WTC11 (cell line): ENCODE measurements around the gene SYCP1. TPM values are rescaled to one million over a fixed set of nuclear protein-coding genes. Genes with fewer than 3 reads are reported as not detected.
"Not testable (repeated sequence)": the region's sequence is repeated elsewhere in the genome, so short reads cannot be mapped to it uniquely, and the experiment has no call there.

Experiments used
- ATAC-seq: fragments of 200-7000 bp; cut with Tn5 transposase; 2 replicates; pipeline ENCODE4 v1.10.0; 2021; ENCODE audit warnings: mild to moderate bottlenecking, moderate library complexity
- CTCF ChIA-PET: fragments of 300-600 bp; sonication (Branson Sonifier 250); formaldehyde crosslinking; loops from one replicate; lab custom pipeline; 2021; ENCODE audit warnings: antibody characterized with exemption; lab: Charles Lee
- POLR2A ChIA-PET: fragments of 350-600 bp; sonication (Branson Sonifier 250); formaldehyde crosslinking; loops from one replicate; lab custom pipeline; 2021; ENCODE audit warnings: antibody characterized with exemption; lab: Charles Lee
- DNase-seq: peaks from one replicate; pipeline ENCODE4 v3.0.0; 2021; ENCODE audit warnings: low spot score
- H3K27ac Mint-ChIP-seq: 2 replicates; pipeline ENCODE4 v1.8.0; 2021; ENCODE audit warnings: mixed read lengths
- H3K27me3 Mint-ChIP-seq: 2 replicates; pipeline ENCODE4 v1.8.0; 2021; ENCODE audit warnings: low read depth, mild to moderate bottlenecking, moderate library complexity, mixed read lengths
- H3K36me3 Mint-ChIP-seq: 2 replicates; pipeline ENCODE4 v1.8.0; 2021; ENCODE audit warnings: mixed read lengths
- H3K4me1 Mint-ChIP-seq: 2 replicates; pipeline ENCODE4 v1.8.0; 2022; ENCODE audit warnings: mixed read lengths
- H3K4me3 Mint-ChIP-seq: 2 replicates; pipeline ENCODE4 v1.8.0; 2021; ENCODE audit warnings: mild to moderate bottlenecking, moderate library complexity, mixed read lengths
- H3K9me3 Mint-ChIP-seq: 2 replicates; pipeline ENCODE4 v1.8.0; 2021; ENCODE audit warnings: mixed read lengths
- ATF1 ChIP-seq: sonication (generic); formaldehyde crosslinking; IDR thresholded peaks from 2 replicates; pipeline ENCODE4 v1.8.1; 2023; ENCODE audit warnings: mild to moderate bottlenecking, moderate library complexity, missing genetic modification reagents
- EMX1 ChIP-seq: fragments of 250-450 bp; sonication (Bioruptor Pico); IDR thresholded peaks from 2 replicates; pipeline ENCODE4 v1.8.0; 2021; ENCODE audit warnings: mild to moderate bottlenecking
- IRF2 ChIP-seq: sonication (generic); formaldehyde crosslinking; IDR thresholded peaks from 2 replicates; pipeline ENCODE4 v1.8.0; 2022; ENCODE audit warnings: low read depth, missing genetic modification reagents, borderline replicate concordance
- JAZF1 ChIP-seq: fragments of 250-450 bp; sonication (Bioruptor Pico); IDR thresholded peaks from 2 replicates; pipeline ENCODE4 v1.9.0; 2021; ENCODE audit warnings: moderate library complexity, mild to moderate bottlenecking, inconsistent platforms
- KAT7 ChIP-seq: sonication (generic); formaldehyde crosslinking; IDR thresholded peaks from 2 replicates; pipeline ENCODE4 v1.8.1; 2023; ENCODE audit warnings: missing genetic modification reagents, mild to moderate bottlenecking, borderline replicate concordance
- NFATC4 ChIP-seq: fragments of 250-450 bp; sonication (Bioruptor Pico); IDR thresholded peaks from 2 replicates; pipeline ENCODE4 v1.9.0; 2021; ENCODE audit warnings: mild to moderate bottlenecking
- SMAD4 ChIP-seq: sonication (generic); formaldehyde crosslinking; IDR thresholded peaks from 2 replicates; pipeline ENCODE4 v1.8.0; 2022; ENCODE audit warnings: mild to moderate bottlenecking, missing genetic modification reagents
- ZNF232 ChIP-seq: sonication (generic); formaldehyde crosslinking; IDR thresholded peaks from 2 replicates; pipeline ENCODE4 v1.8.0; 2022; ENCODE audit warnings: mild to moderate bottlenecking, missing genetic modification reagents
- ZNF396 ChIP-seq: fragments of 250-450 bp; sonication (Bioruptor Pico); IDR thresholded peaks from 2 replicates; pipeline ENCODE4 v1.8.0; 2021; ENCODE audit warnings: mild to moderate bottlenecking, moderate library complexity, borderline replicate concordance
- total RNA-seq: library from RNA; stranded (reverse); gene quantifications from 3 replicates; pipeline ENCODE4 v1.2.3, GENCODE V29; 2021
- TF ChIP-seq, protein P1 (sequence below): sonication (generic); formaldehyde crosslinking; IDR thresholded peaks from 2 replicates; pipeline ENCODE4 v1.8.0; 2022; ENCODE audit warnings: mild to moderate bottlenecking, missing genetic modification reagents
- TF ChIP-seq, protein P2 (sequence below): sonication (generic); formaldehyde crosslinking; IDR thresholded peaks from 2 replicates; pipeline ENCODE4 v1.8.1; 2022; ENCODE audit warnings: low read depth, missing genetic modification reagents, borderline replicate concordance
- TF ChIP-seq, protein P3 (sequence below): sonication (generic); formaldehyde crosslinking; IDR thresholded peaks from 2 replicates; pipeline ENCODE4 v1.8.0; 2022; ENCODE audit warnings: missing genetic modification reagents
- TF ChIP-seq, protein P4 (sequence below): sonication (generic); formaldehyde crosslinking; IDR thresholded peaks from 2 replicates; pipeline ENCODE4 v1.8.0; 2023; ENCODE audit warnings: missing genetic modification reagents, mild to moderate bottlenecking, borderline replicate concordance
- TF ChIP-seq, protein P5 (sequence below): sonication (generic); formaldehyde crosslinking; IDR thresholded peaks from 2 replicates; pipeline ENCODE4 v1.8.0; 2023; ENCODE audit warnings: missing genetic modification reagents

SYCP1 gene
- total RNA-seq, 1 experiment from 2014 or later, result not detected

DNA sequence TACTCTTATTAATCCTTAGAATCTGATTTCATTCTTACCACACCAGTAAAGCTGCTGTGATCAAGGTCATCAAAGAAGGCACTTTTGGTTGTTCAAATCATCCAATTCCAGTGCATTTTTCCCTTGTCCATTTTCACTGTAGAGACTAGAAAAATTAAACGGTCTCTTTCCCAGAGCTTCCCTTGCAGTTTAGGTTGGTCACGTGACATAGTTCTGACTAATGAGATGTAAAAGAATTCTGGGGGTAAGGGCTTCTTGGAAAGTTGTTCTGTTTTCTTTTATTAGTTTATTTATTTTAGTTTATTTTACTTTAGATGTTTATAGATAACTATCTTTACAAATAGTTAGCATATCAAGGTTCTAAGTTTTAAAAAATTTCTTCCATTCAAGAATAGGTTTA is 34.3 kb upstream of the SYCP1 start (continued):
- no peak for TF ChIP-seq ZNF396

DNA sequence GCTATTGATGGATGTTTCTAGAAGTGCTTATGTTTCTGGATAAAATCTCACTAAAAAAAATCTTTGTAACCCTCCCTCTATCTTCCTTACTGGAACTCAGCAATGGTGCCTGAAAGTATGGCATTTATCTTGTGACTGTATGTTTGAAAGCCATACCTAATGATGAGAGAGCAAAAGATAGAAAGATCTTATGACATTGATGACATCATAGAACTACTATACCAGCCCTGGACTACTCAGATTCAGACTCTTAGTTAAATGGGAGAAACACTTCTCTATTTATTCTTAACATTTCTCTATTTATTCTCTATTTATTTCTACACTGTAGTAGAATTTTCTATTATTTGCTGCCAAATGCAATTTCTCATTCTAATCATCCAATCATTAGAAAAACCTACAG is 32.7 kb upstream of the SYCP1 start:
- DNase-seq (no peak), ATAC-seq (no peak)
- POLR2A ChIA-PET, result no interaction called here
- Mint-ChIP-seq H3K27ac (no peak overlapping the region), H3K4me1 (no peaks in the 10 kb centered on the region), H3K27me3 (peaks cover 10% of the 10 kb centered on the region), H3K9me3 (peaks cover 72% of the 10 kb centered on the region), H3K36me3 (peaks cover 27% of the 10 kb centered on the region), H3K4me3 (no peak overlapping the region)
- TF ChIP-seq ZNF232 (no peak), SMAD4 (no peak)
- CTCF ChIA-PET, result no interaction called here

DNA sequence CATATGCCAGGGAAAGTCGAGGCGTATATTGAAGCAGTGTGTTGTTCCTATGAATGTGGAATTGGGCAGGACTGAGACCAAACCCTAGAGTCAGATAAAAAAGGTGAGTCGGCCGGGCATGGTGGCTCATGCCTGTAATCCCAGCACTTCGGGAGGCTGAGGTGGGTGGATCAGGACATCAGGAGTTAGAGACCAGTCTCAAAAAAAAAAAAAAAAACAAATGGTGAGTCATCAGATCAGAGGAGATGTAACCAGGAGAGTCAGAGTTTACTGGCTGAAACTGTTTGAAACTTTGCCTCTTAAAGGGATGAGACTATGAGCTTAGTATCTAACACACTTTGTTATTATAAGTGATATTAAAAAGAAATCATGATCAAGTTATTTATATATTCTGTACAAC is 26.4 kb upstream of the SYCP1 start:
- Mint-ChIP-seq H3K4me3 (no peak overlapping the region), H3K36me3 (peaks cover 17% of the 10 kb centered on the region), H3K27me3 (peaks cover 10% of the 10 kb centered on the region), H3K9me3 (peaks cover 31% of the 10 kb centered on the region), H3K4me1 (peaks cover 10% of the 10 kb centered on the region), H3K27ac (no peak overlapping the region)
- ChIA-PET POLR2A (no interaction called here), CTCF (no interaction called here)
- ATAC-seq (no peak), DNase-seq (no peak)
- TF ChIP-seq JAZF1 (CRISPR knock-in tag) (no peak), EMX1 (CRISPR knock-in tag) (no peak)
- TF ChIP-seq, protein P1, sequence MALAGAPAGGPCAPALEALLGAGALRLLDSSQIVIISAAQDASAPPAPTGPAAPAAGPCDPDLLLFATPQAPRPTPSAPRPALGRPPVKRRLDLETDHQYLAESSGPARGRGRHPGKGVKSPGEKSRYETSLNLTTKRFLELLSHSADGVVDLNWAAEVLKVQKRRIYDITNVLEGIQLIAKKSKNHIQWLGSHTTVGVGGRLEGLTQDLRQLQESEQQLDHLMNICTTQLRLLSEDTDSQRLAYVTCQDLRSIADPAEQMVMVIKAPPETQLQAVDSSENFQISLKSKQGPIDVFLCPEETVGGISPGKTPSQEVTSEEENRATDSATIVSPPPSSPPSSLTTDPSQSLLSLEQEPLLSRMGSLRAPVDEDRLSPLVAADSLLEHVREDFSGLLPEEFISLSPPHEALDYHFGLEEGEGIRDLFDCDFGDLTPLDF (CRISPR knock-in tag), result no peak

DNA sequence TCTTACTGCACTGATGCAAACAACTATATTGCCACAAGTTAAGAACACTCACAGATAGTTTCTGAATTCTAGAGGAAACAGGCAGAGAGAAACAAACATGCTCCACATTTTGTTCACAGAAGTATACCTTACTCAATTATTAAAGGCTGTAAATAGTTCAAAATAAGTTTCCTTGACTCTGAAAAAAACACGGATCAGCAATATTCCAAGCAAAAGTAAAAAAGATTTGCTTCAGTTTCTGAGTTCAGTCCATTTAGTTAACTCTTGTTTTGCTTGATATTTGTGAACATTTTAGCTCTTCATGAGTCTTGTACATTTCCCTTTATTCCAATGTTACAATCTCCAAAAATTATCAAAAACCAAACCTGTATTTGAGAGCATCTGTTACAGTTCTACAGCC is 24.6 kb upstream of the SYCP1 start:
- H3K4me3 Mint-ChIP-seq, ATAC-seq, POLR2A ChIA-PET, H3K27me3 Mint-ChIP-seq, CTCF ChIA-PET, H3K27ac Mint-ChIP-seq, H3K36me3 Mint-ChIP-seq, DNase-seq: not testable (repeated sequence)
- peaks cover 15% of the 10 kb centered on the region for H3K9me3 Mint-ChIP-seq
- H3K4me1 Mint-ChIP-seq, result peaks cover 10% of the 10 kb centered on the region

DNA sequence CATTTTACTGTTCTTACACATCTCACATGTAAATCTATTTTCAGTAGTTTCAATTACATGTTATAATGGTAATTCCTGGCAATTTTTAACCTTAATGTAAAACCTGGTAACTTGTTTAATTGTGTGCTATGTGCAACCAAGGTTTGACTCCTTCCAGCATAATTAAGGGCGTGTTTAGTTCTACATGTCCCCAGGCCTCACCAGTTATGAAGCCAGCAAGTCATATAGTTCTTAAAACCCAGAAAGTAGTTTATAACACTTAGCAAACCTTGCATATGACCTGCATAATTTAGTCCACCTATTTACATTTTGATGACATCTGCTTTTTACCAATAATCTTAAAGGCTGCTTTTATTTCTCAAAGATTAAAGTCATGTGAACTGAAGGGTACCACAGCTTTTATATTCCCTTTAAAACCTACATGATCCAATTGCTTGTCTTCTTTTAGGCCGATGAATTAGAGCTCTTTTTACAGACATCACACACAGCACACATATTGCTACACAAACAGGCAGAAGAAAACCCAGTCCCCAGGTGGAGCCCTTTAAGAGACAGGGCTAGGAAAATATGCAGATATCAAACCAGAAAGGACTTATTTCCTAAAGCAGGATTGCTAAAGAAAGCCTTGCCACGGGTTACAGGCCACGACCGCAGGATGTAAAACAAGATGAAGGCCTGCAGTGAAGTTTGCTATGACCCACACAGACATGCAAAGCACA is 23.2 kb upstream of the SYCP1 start:
- no peaks in the 10 kb centered on the region for H3K36me3 Mint-ChIP-seq
- no peak for TF ChIP-seq NFATC4 (CRISPR knock-in tag)
- TF ChIP-seq, protein P2, sequence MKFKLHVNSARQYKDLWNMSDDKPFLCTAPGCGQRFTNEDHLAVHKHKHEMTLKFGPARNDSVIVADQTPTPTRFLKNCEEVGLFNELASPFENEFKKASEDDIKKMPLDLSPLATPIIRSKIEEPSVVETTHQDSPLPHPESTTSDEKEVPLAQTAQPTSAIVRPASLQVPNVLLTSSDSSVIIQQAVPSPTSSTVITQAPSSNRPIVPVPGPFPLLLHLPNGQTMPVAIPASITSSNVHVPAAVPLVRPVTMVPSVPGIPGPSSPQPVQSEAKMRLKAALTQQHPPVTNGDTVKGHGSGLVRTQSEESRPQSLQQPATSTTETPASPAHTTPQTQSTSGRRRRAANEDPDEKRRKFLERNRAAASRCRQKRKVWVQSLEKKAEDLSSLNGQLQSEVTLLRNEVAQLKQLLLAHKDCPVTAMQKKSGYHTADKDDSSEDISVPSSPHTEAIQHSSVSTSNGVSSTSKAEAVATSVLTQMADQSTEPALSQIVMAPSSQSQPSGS (CRISPR knock-in tag), result no peak
- TF ChIP-seq KAT7, result no peak
- no peak for TF ChIP-seq ATF1 (CRISPR knock-in tag)
- TF ChIP-seq, protein P3, sequence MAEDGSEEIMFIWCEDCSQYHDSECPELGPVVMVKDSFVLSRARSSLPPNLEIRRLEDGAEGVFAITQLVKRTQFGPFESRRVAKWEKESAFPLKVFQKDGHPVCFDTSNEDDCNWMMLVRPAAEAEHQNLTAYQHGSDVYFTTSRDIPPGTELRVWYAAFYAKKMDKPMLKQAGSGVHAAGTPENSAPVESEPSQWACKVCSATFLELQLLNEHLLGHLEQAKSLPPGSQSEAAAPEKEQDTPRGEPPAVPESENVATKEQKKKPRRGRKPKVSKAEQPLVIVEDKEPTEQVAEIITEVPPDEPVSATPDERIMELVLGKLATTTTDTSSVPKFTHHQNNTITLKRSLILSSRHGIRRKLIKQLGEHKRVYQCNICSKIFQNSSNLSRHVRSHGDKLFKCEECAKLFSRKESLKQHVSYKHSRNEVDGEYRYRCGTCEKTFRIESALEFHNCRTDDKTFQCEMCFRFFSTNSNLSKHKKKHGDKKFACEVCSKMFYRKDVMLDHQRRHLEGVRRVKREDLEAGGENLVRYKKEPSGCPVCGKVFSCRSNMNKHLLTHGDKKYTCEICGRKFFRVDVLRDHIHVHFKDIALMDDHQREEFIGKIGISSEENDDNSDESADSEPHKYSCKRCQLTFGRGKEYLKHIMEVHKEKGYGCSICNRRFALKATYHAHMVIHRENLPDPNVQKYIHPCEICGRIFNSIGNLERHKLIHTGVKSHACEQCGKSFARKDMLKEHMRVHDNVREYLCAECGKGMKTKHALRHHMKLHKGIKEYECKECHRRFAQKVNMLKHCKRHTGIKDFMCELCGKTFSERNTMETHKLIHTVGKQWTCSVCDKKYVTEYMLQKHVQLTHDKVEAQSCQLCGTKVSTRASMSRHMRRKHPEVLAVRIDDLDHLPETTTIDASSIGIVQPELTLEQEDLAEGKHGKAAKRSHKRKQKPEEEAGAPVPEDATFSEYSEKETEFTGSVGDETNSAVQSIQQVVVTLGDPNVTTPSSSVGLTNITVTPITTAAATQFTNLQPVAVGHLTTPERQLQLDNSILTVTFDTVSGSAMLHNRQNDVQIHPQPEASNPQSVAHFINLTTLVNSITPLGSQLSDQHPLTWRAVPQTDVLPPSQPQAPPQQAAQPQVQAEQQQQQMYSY (CRISPR knock-in tag), result no peak
- TF ChIP-seq, protein P4, sequence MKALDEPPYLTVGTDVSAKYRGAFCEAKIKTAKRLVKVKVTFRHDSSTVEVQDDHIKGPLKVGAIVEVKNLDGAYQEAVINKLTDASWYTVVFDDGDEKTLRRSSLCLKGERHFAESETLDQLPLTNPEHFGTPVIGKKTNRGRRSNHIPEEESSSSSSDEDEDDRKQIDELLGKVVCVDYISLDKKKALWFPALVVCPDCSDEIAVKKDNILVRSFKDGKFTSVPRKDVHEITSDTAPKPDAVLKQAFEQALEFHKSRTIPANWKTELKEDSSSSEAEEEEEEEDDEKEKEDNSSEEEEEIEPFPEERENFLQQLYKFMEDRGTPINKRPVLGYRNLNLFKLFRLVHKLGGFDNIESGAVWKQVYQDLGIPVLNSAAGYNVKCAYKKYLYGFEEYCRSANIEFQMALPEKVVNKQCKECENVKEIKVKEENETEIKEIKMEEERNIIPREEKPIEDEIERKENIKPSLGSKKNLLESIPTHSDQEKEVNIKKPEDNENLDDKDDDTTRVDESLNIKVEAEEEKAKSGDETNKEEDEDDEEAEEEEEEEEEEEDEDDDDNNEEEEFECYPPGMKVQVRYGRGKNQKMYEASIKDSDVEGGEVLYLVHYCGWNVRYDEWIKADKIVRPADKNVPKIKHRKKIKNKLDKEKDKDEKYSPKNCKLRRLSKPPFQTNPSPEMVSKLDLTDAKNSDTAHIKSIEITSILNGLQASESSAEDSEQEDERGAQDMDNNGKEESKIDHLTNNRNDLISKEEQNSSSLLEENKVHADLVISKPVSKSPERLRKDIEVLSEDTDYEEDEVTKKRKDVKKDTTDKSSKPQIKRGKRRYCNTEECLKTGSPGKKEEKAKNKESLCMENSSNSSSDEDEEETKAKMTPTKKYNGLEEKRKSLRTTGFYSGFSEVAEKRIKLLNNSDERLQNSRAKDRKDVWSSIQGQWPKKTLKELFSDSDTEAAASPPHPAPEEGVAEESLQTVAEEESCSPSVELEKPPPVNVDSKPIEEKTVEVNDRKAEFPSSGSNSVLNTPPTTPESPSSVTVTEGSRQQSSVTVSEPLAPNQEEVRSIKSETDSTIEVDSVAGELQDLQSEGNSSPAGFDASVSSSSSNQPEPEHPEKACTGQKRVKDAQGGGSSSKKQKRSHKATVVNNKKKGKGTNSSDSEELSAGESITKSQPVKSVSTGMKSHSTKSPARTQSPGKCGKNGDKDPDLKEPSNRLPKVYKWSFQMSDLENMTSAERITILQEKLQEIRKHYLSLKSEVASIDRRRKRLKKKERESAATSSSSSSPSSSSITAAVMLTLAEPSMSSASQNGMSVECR (CRISPR knock-in tag), result no peak
- TF ChIP-seq, protein P5, sequence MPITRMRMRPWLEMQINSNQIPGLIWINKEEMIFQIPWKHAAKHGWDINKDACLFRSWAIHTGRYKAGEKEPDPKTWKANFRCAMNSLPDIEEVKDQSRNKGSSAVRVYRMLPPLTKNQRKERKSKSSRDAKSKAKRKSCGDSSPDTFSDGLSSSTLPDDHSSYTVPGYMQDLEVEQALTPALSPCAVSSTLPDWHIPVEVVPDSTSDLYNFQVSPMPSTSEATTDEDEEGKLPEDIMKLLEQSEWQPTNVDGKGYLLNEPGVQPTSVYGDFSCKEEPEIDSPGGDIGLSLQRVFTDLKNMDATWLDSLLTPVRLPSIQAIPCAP (CRISPR knock-in tag), result no peak
- TF ChIP-seq IRF2 (CRISPR knock-in tag), result no peak

More for the DNA sequence above, 23.2 kb upstream of the SYCP1 start:
- Mint-ChIP-seq H3K9me3 (peaks cover 4% of the 10 kb centered on the region), H3K4me1 (peaks cover 10% of the 10 kb centered on the region), H3K4me3 (no peak overlapping the region), H3K27ac (peak overlapping the region; percentile 17; the same call in 1 of the 2 replicates), H3K27me3 (no peaks in the 10 kb centered on the region)
- no peak for DNase-seq
- ATAC-seq, result no peak
- CTCF ChIA-PET, result no interaction called here
- POLR2A ChIA-PET, result interaction anchor here (0.5 kb wide), 1 partner anchor 93 kb away, joined by 5 read pairs; no protein-coding TSS in a partner anchor
